ENCODE results near the gene ARRDC1.
"Not testable (repeated sequence)": the region's sequence is repeated elsewhere in the genome, so short reads cannot be mapped to it uniquely, and the experiment has no call there.

The ARRDC1 gene

DNA sequence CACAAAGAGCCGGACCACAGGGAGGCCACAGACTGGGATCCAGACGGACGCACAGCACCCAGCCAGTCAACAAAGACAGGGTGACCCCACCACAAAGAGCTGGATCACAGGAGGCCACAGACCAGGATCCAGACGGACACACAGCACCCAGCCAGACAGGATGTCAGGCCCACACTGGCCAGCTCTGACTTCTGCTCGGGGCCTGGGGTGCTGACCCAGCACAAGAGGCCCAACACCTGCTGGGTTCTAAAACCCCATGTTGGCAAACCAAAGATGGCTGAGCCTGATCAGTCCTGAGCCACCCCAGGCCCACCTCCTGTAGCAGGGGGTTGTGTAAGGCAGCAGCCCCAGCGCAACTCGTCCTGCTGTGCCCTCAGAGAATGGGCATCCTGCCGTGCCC, 21.5 kb upstream of the ARRDC1 start:
- no peak for DNase-seq (ENCODE audit: low read depth in 1 of 2, low spot score in 1 of 2)

DNA sequence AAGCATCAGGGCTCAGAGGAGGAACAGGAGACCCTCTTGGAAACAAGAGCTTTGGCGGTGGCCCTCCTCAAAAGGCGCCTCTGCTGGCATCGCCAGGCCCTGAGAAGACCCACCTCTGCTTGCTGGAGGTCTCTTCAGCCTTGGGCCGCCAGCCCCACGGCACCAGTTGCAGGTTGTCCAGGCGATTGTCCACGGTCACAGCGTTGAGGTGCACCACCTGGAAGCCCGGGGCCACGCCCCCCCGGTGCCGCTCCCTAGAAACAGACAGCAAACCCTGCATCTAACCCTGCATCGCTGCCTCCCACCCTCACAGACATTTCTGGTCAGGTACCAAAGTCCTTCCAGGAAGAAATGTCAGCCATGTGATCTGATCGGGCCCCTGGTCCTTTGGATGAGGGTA, 18.6 kb upstream of the ARRDC1 start:
- DNase-seq (ENCODE audit: low read depth in 1 of 2, low spot score in 1 of 2), result no peak

- no peak for DNase-seq (ENCODE audit: low read depth in 1 of 2, low spot score in 1 of 2)
These were observed 17.2 kb upstream of the ARRDC1 start for GRCh38 chr9:137588311-137588710.

GRCh38 chr9:137588891-137589290, 16.6 kb upstream of the ARRDC1 start:
- no peak for DNase-seq (ENCODE audit: low read depth in 1 of 2, low spot score in 1 of 2)

GRCh38 chr9:137589441-137590122, 15.9 kb upstream of the ARRDC1 start:
- no peak for DNase-seq (ENCODE audit: low read depth in 1 of 2, low spot score in 1 of 2)

DNA sequence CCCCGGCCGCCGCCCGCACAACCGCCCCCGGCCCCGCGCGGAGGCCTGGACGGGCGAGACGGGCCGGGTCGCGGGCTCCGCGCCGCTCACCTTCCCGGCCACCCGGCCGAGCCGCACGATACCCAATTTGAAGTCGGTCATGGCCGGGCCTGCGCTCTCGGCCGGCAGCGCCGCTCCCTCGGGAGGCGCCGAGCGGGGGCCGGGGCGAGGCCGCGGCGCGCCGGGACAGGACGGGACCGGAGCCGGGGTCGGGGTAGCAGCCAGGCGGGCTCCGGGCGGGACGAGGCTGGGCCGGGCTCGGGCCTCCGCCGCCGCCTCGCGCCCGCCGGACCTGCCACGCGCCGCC, 15.4 kb upstream of the ARRDC1 start:
- no peak for DNase-seq (ENCODE audit: low read depth in 1 of 2, low spot score in 1 of 2)

- DNase-seq (ENCODE audit: low read depth in 1 of 2, low spot score in 1 of 2), result peak; percentile 82 to 83
These were observed 14.8 kb upstream of the ARRDC1 start, which contains the start of gene ZMYND19 for GRCh38 chr9:137590469-137591383. ZMYND19 (minus strand) TSS chr9:137590512; CDS start chr9:137590263, 249 bp downstream.

DNA sequence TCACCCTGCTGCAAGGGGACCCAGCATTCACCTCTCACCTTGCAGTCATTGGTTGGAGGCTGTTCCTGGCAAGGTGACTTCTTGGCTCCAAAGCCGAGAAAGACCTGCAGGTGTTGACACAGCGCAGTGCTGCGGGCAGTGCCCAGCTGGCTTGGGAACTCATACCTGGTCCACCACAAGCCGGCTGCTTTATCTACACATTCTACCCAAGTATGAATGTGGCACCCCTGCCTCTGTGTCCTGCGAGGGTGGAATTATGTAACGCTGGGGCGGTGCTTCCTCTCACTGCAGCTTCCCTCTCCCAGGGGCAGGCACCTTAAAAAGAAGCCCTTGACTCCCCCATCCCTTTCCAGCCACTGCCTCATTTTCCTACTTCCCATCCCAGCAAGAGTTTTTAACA, 12.7 kb upstream of the ARRDC1 start:
- DNase-seq (ENCODE audit: low read depth in 1 of 2, low spot score in 1 of 2), result no peak

DNA sequence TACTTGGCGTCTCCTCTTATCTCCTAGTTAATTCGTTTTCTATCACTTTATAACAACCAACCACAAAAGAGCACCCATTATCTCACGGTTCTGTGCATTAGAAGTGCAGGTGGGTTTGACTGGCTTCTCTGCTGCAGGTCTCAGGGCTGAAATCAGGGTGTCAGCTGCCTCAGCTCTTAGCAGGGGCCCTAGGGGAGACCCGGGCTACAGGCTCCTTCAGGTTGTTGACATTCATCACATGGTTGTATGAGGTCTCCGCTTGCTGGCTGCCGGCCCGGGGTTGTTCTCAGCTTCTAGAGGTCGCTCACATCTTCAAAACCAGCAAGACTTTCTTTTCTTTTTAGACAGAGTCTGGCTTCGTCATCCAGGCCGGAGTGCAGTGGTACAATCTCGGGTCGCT, 12.3 kb upstream of the ARRDC1 start:
- no peak for DNase-seq (ENCODE audit: low read depth in 1 of 2, low spot score in 1 of 2)

DNA sequence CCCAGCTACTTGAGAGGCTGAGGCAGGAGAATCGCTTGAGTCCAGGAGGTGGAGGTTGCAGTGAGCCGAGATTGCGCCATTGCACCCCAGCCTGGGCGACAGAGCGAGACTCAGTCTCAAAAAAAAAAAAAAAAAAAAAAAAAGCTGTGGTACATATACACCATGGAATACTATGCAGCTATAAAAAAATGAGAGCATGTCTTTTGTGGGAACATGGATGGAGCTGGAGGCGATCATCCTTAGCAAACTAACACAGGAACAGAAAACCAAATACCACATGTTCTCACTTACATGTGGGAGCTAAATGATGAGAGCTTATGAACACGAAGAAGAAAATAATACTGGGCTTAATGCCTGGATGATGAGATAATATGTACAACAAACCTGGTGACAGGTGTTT, 8.9 kb upstream of the ARRDC1 start:
- not testable (repeated sequence) for DNase-seq (ENCODE audit: low read depth in 1 of 2, low spot score in 1 of 2)

DNA sequence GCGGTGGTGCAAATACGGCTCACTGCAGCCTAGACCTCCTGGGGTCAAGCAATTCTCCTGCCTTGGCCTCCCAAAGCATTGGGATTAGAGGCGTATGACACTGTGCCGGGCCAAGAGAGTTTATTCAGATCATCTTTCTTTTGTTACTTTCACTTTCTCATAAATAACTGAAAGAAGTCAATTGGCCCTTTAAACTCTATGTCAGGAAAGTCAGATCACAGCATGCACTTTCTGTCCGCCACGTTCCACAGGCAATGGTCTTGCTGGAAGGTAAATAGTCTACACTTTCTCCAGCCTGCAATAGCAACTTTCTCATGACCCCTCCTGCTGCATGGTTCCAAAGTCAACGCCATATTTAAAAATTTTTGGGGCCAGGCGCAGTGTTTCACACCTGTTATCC, 6.5 kb upstream of the ARRDC1 start:
- no peak for DNase-seq (ENCODE audit: low read depth in 1 of 2, low spot score in 1 of 2)

DNA sequence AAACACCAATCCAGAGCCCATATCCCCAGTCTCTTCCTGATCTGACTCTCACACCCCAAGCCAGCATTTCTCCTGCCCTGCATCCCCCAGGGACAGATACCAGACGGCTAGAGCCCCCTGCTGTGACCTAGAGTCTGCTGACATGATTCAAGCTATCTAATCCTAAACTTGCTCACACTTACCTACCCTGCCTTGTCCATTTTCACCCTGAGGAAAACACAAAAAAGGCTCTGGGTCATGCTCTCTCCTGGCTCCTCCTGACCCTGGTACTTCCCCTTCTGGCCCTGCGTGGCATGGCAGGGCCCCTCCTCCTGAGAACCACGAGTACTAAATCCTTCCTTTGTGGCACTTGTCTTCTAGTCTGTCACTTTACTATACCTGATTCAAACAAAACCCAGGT, 2.8 kb upstream of the ARRDC1 start:
- DNase-seq (ENCODE audit: low read depth in 1 of 2, low spot score in 1 of 2), result no peak

- no peak for DNase-seq (ENCODE audit: low read depth in 1 of 2, low spot score in 1 of 2)
These were observed 1.6 kb upstream of the ARRDC1 start for GRCh38 chr9:137603879-137604278.

DNA sequence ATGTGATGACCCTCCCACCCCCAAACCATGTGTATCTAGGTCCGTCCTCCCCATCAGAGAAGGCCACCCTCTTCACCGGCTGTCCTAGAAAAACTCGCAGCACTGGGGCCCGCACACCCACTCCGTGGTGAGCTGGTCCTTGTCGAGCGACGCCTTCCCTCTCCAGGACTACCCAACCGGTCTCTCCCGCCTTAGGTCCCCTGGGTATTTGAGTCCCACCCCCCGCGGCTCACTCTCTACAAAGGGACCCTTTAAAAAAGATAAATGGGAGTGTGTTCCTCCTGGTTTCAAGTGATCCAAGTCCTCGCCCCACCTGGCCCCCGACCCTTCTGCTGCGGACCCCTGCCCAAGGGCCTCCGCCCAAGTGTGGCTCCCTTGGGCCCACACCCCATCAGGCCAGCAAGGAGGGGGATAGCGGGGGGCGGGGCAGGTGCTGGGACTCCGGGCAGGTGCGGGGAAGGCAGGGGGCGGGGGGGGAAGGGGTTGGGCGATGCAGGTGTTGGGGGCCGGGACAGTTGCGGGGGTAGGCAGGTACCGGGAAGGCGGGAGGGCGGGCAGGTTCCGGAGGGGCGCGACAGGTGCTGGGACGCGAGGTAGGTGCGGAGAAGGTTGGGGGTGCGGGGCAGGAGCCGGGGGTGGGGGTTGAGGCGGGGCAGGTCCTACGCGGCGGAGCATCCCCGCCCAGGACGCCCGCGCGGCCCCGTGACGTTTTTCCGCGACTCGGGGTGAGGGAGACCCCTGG, 970 bp upstream of the ARRDC1 start:
- DNase-seq (ENCODE audit: low read depth in 1 of 2, low spot score in 1 of 2), result no peak

- DNase-seq (ENCODE audit: low read depth in 1 of 2, low spot score in 1 of 2), result no peak
These were observed 627 bp downstream of the ARRDC1 start for GRCh38 chr9:137606005-137606621.

DNA sequence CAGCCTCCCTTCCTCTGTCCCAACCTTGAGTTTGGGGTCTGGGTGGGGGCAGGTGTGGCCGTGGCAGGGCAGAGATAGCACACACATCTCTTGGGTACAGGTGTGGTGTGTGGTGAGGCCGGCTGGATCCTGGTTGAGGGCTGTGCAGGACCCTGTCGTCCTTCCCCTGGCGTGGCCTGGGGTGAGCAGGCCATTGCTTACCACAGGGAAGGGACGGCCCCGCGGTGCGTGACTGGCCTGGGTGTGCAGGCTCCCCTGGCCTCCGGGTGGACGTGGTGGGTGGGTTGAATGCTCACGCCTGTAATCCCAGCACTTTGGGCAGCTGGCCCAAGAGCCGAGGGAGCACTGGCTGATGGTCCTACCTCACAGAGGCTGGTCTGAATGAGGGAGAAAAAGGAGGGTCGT, 1.2 kb downstream of the ARRDC1 start:
- no peak for DNase-seq (ENCODE audit: low read depth in 1 of 2, low spot score in 1 of 2)

DNA sequence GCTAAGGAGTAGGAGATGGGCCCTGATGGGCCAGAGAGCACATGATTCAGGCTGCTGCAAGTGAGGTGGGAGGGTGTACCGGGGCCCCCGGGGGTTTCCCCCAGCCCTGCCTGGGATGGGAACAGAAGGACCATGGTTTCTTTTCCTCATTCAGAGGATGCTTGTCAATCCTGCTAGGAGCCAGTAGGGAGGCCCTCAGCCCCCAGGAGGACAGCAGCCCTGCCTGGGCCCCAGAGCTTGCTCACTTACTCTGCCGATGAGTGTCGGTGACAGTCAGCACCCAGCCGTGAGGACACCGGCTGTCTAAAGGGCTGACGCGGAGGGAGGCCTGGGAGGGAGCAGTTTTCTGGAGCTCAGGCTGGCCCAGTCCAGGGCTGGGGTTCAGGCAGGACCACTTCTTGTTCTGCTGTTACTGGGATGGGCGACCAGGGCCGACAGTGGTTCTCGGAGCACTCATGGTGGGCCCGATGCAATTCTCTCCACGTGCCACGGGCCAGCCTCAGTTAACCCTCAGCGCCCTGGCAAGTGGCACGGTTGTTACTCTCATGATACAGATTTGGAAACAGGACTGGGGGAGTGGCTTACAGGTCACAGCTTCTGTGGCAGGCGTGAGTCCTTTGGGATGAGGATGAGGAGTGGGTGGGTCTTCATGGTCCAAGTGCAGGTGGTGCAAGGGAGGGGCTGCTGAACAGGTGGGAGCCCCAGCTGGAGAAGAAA, 1.8 kb downstream of the ARRDC1 start:
- no peak for DNase-seq (ENCODE audit: low read depth in 1 of 2, low spot score in 1 of 2)

- DNase-seq (ENCODE audit: low read depth in 1 of 2, low spot score in 1 of 2), result no peak
These were observed 5.5 kb downstream of the ARRDC1 start for GRCh38 chr9:137610944-137611343.

- no peak for DNase-seq (ENCODE audit: low read depth in 1 of 2, low spot score in 1 of 2)
These were observed 6.4 kb downstream of the ARRDC1 start for GRCh38 chr9:137611623-137612609.

DNA sequence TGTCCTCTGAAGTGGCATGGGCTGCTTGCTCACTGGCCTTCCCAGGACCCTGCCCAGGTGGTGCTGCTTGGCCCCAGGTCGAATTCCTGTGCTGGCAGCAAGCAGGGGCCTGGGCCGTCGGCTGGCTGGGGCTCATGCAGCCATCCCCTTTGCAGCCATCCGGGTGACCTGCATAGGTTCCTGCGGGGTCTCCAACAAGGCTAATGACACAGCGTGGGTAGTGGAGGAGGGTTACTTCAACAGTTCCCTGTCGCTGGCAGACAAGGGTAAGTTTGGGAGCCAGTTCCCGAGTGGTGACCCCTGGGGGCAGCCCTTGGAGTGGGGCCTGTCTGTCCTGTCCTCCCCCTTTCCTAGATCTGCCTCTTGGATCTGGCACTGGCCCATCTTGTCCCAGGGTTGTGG, 7.3 kb downstream of the ARRDC1 start:
- no peak for DNase-seq (ENCODE audit: low read depth in 1 of 2, low spot score in 1 of 2)
